ENCODE results near the gene STX4. TPM values are rescaled to one million over a fixed set of nuclear protein-coding genes. Genes with fewer than 3 reads are reported as not detected.

STX4 gene
- total and polyA plus RNA-seq, 9 of the 15 experiments (the other 6 are each of a cell fraction or from before 2014, with no cell fraction given): 3.2 to 48.0 (median 21.5) TPM

DNA sequence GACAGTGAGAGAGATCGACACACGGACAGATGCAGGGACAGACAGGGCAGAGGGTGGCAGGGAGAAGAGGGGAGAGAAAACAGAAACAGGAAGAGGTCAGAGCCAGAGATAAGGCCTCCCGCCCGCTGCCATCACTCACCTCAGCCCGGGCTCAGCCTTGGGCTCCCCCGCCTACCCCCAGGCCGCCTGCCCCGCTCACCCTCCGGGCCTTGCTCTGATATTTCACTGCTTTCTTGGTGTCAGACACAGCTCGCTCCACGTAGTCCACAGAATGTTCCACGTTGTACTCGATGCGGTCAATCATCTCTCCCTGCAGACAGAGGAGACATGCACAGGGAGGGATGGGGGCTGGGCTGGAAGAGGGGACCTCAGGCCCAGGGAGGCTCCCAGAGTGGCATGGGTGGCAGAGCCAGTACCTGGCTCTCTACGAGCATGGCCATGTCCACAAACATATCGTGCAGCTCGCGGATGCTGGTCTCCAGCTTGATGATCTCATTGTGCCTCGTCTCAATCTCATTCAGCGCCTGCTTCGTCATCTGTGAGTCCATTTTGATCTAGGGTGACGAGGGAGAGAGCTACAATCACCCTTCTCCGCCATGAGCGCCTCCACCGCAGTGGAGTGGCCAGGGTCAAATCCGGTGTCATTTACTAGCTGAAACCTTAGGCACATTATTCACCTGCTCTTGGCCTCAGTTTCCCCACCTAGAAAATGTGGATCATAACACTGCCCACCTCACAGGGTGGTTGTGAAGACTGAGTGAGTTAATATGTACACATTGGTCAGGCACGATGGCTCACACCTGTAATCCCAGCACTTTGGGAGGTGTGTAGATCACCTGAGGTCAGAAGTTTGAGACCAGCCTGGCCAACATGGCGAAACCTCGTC lies 40.2 kb upstream of the STX4 start (continued):
- TF ChIP-seq, protein P1, sequence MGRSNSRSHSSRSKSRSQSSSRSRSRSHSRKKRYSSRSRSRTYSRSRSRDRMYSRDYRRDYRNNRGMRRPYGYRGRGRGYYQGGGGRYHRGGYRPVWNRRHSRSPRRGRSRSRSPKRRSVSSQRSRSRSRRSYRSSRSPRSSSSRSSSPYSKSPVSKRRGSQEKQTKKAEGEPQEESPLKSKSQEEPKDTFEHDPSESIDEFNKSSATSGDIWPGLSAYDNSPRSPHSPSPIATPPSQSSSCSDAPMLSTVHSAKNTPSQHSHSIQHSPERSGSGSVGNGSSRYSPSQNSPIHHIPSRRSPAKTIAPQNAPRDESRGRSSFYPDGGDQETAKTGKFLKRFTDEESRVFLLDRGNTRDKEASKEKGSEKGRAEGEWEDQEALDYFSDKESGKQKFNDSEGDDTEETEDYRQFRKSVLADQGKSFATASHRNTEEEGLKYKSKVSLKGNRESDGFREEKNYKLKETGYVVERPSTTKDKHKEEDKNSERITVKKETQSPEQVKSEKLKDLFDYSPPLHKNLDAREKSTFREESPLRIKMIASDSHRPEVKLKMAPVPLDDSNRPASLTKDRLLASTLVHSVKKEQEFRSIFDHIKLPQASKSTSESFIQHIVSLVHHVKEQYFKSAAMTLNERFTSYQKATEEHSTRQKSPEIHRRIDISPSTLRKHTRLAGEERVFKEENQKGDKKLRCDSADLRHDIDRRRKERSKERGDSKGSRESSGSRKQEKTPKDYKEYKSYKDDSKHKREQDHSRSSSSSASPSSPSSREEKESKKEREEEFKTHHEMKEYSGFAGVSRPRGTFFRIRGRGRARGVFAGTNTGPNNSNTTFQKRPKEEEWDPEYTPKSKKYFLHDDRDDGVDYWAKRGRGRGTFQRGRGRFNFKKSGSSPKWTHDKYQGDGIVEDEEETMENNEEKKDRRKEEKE (IDR thresholded peaks at IDR 0.05; ENCODE audit: borderline replicate concordance in 1 of 2, control insufficient read depth in 1 of 2, low read depth in 2 of 2, low read length in 1 of 2): no peak
- TF ChIP-seq, protein P2, sequence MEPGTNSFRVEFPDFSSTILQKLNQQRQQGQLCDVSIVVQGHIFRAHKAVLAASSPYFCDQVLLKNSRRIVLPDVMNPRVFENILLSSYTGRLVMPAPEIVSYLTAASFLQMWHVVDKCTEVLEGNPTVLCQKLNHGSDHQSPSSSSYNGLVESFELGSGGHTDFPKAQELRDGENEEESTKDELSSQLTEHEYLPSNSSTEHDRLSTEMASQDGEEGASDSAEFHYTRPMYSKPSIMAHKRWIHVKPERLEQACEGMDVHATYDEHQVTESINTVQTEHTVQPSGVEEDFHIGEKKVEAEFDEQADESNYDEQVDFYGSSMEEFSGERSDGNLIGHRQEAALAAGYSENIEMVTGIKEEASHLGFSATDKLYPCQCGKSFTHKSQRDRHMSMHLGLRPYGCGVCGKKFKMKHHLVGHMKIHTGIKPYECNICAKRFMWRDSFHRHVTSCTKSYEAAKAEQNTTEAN (CRISPR knock-in tag; IDR thresholded peaks at IDR 0.05): no peak
- TF ChIP-seq ADNP (tag; IDR thresholded peaks at IDR 0.05) (no peak), ZFP30 (CRISPR knock-in tag; IDR thresholded peaks at IDR 0.05; ENCODE audit: borderline replicate concordance) (no peak), EWSR1 (IDR thresholded peaks at IDR 0.05; ENCODE audit: borderline replicate concordance, low read depth, partially characterized antibody) (no peak), PPARD (CRISPR knock-in tag; IDR thresholded peaks at IDR 0.05) (no peak), PHTF2 (CRISPR knock-in tag; IDR thresholded peaks at IDR 0.05) (no peak), RFX7 (CRISPR knock-in tag; IDR thresholded peaks at IDR 0.05) (no peak), MYC (IDR thresholded peaks at IDR 0.05; ENCODE audit: low read depth, low read length) (no peak), MYC (CRISPR knock-in tag; IDR thresholded peaks at IDR 0.05; ENCODE audit: borderline replicate concordance, low read depth) (no peak; the same call in 1 of the 2 replicates), STAT5B (CRISPR knock-in tag; IDR thresholded peaks at IDR 0.05) (no peak)
- TF ChIP-seq, protein P3, sequence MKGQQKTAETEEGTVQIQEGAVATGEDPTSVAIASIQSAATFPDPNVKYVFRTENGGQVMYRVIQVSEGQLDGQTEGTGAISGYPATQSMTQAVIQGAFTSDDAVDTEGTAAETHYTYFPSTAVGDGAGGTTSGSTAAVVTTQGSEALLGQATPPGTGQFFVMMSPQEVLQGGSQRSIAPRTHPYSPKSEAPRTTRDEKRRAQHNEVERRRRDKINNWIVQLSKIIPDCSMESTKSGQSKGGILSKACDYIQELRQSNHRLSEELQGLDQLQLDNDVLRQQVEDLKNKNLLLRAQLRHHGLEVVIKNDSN (CRISPR knock-in tag; IDR thresholded peaks at IDR 0.05): no peak
- TF ChIP-seq, protein P4, sequence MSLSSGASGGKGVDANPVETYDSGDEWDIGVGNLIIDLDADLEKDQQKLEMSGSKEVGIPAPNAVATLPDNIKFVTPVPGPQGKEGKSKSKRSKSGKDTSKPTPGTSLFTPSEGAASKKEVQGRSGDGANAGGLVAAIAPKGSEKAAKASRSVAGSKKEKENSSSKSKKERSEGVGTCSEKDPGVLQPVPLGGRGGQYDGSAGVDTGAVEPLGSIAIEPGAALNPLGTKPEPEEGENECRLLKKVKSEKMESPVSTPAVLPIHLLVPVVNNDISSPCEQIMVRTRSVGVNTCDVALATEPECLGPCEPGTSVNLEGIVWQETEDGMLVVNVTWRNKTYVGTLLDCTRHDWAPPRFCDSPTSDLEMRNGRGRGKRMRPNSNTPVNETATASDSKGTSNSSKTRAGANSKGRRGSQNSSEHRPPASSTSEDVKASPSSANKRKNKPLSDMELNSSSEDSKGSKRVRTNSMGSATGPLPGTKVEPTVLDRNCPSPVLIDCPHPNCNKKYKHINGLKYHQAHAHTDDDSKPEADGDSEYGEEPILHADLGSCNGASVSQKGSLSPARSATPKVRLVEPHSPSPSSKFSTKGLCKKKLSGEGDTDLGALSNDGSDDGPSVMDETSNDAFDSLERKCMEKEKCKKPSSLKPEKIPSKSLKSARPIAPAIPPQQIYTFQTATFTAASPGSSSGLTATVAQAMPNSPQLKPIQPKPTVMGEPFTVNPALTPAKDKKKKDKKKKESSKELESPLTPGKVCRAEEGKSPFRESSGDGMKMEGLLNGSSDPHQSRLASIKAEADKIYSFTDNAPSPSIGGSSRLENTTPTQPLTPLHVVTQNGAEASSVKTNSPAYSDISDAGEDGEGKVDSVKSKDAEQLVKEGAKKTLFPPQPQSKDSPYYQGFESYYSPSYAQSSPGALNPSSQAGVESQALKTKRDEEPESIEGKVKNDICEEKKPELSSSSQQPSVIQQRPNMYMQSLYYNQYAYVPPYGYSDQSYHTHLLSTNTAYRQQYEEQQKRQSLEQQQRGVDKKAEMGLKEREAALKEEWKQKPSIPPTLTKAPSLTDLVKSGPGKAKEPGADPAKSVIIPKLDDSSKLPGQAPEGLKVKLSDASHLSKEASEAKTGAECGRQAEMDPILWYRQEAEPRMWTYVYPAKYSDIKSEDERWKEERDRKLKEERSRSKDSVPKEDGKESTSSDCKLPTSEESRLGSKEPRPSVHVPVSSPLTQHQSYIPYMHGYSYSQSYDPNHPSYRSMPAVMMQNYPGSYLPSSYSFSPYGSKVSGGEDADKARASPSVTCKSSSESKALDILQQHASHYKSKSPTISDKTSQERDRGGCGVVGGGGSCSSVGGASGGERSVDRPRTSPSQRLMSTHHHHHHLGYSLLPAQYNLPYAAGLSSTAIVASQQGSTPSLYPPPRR (CRISPR knock-in tag; IDR thresholded peaks at IDR 0.05; ENCODE audit: borderline replicate concordance): no peak

Data from K562 (cell line).